DMS114 treated with DMSO at 0.1 percent for 48 hours (cell line): Measurements from ENCODE around the gene DCUN1D3.
"Not testable (repeated sequence)": the region's sequence is repeated elsewhere in the genome, so short reads cannot be mapped to it uniquely, and the experiment has no call there.

Source experiments
- DNase-seq: peaks from one replicate; lab custom pipeline; 2025; ENCODE audit not compliant: unreplicated experiment; lab: John Stamatoyannopoulos, UW

DCUN1D3 gene

DNA sequence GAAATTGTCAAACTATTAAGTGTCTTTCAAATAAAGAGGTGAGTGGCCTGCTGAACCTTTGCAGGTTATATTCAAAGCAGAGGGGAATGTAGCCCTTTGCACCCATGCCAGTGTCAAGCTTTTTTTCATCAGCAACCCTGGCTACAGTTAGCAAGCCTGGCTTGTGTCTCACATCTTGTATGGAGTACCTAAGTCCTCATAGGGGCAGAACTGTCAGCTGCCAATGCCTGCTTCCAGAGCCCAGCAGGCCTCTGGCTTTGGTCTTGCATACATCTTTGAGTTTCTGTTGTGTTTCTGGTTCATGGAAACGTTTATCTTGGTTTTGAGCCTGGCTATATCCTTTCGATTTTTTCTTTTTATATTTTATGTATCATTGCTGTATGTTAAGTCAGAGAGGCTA, 67.1 kb downstream of the DCUN1D3 start:
- DNase-seq, result no peak

DNA sequence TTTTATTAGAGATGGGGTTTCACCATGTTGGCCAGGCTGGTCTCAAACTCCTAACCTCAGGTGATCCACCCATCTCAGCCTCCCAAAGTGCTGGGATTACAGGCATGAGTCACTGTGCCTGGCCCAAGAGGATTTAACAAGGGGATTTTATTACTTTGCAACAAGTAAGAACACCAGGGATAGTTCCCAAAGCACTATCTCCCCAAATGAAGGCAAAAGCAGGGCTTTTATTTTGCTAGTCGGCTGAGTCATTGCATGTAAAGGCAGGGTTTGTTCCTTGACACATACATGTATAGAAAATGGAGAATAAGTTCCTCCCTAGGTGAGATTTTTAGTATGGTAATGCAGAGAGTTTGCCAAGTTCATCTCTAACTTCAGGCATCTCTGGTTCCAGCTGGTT, 69.8 kb downstream of the DCUN1D3 start:
- DNase-seq, result no peak

DNA sequence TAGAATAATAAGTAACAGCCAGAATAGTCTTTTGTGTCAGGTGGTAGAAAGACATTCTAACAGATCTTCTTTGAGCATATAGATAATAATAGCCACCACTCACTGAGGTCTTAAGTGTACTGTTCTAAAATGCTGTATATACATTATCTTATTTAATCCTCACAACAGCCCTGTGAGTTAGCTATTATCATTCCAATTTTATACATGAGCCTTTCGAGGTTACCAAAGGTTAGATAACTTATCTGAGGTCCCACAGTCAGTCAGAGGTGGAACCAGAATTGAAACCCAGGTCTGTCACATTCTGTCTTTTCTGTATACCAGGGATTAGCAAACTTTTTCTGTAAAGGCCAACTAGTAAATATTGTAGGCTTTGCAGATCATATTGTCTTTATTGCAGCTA, 70.6 kb downstream of the DCUN1D3 start:
- no peak for DNase-seq

DNA sequence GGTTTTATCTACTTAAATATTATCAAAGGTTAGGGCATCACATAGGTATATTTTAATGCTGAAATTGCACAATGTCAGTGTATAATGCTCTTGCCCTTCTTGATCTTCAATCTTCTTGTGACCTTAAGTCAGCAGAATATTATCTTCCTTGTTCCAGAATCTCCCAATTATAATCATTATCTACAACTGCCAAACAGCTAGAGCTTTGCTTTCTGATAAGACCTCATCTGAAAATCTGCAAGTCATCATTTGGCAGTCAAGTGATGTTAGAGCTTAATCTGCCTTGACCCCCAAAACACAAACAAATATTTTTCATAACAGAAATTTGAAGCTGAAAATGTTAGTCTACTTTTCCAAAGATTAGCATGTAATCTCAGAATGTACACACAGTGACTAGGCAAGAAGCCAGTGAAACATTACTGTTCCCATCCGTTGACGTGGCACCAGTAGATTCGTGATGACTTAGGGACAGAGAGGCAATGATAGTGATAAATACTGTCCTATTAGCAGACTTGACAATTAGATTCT, 74.1 kb downstream of the DCUN1D3 start:
- DNase-seq, result no peak

DNA sequence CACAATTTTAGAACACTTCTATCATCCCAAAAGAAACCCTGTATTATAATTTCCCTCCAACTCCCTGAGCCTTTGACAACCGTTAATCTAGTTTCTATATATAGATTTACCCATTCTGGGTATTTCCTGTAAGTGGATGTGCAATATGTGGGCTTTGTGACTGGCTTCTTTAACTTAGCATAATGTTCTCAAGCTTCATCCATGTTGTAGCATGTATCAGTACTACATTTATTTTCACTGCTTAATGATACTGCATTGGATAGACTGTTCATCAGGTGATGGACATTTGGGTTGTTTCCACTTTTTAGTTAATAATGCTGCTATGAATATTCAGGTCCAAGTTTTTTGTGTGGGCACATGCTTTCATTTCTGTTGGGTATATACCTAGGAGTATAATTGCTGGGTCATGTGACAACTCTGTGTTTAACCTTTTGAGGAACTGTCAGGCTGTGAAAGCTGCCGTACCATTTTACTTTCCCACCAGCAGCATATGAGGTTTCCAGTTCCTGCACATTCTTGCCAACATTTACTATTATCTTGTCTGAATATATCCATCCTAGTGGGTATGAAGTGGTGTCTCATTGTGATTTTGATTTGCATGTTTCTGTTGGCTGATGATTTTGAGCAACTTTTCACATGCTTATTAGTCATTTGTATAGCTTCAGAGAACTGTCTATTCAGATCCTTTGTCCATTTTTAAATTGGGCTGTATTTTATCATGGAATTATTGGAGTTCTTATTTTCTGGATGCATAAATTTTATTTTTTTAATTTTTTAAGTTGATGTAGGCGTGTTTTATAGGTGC, 77.4 kb downstream of the DCUN1D3 start:
- no peak for DNase-seq

DNA sequence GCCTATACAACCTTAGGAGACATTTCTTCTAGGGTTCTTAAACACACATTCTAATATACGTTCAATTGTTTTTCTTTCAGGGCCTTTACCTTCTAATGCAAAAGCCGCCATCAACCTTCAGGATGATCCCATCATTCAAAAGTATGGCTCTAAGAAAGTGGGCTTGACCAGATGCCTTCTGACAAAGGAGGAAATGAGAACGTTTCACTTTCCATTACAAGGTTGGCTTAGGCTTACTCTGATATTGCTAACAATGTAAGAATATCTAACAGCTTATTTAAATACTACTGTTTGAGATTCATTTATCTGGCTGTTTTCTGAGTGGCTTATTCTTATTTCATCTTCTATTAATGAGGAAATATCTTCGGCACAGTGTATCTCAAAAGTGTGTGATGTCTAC, 78.5 kb downstream of the DCUN1D3 start:
- DNase-seq, result no peak

DNA sequence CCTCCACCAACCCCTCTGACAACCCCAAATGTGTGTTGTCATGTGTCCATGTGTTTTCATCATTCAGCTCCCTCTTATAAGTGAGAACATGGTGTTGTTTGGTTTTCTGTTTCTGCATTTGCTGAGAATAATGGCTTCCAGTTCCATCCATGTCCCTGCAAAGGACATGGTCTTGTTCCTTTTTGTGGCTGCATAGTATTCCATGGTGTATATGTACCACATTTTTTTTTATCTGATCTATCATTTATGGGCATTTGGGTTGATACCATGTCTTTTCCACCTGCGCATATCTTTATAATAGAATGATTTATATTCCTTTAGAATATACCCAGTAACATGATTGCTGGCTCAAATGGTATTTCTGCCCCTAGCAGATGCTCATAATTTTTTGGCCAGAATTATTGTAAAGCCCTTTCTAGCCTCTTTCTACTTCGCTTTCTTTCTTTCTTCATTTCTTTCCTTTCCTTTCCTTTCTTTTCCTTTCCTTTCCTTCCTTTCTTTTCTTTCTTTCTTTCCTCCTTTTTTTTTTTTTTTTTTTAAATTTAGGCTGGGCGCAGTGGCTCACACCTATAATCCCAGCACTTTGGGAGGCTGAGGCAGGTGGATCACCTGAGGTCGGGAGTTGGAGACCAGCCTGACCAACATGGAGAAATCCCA, 81.1 kb downstream of the DCUN1D3 start:
- no peak for DNase-seq

DNA sequence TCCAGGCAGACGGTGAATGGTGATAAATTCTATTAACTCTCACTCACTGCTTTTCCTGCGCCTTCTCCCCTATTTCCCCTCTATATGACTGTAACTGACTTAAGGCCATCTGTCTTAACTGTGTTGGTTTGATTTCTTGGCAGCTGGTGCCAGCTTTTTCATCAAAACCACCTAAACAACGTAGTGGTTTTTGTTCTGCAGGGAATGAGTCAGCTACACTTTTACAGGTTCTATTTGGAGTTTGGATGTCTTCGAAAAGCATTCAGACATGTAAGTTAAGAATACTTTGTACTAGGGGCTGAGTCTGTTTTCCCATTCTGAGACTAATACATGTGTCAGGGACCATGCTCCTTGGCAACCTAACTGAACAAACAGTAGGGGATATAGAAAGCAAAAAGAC, 85.4 kb downstream of the DCUN1D3 start:
- no peak for DNase-seq

DNA sequence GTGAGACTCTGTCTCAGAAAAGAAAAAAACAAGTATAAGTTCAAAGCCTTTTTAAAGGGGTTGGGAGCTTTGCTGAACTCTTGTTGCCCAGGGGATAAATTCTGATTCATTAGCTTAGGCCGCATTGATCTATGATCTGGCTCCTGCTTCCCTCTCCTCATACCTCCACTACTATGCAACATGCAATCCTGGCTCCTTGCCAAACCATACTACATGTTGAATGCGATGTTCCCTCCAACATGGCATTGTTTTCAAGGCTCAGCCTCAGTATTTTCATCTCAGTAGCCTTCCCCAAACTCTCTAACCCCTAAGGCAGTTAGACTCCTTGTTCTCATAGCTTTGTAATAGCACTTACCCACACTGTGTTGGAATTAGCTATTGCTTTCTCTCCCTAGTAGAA, 87.6 kb downstream of the DCUN1D3 start:
- DNase-seq, result no peak

DNA sequence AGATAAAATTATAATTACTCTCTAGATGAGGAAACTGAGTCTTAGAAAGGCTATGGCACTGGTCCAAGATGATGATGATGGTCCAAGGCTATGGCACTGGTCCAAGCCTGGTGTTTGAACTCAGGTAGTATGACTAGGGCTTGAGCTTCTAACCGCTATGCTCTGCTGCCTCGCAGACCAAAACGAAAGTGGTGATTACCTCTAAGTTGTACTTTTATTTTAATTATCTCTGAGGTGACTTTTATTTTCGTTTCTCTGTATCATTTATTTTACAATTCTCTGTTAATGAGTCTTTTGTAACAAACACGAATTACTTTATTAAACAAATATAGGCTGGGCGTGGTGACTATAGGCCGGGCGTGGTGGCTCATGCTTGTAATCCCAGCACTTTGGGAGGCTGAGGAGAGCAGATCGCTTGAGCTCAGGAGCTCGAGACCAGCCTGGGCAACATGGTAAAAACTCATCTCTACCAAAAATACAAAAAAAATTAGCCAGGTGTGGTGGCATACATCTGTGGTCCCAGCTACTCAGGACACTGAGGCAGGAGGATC, 88.2 kb downstream of the DCUN1D3 start:
- DNase-seq, result no peak

DNA sequence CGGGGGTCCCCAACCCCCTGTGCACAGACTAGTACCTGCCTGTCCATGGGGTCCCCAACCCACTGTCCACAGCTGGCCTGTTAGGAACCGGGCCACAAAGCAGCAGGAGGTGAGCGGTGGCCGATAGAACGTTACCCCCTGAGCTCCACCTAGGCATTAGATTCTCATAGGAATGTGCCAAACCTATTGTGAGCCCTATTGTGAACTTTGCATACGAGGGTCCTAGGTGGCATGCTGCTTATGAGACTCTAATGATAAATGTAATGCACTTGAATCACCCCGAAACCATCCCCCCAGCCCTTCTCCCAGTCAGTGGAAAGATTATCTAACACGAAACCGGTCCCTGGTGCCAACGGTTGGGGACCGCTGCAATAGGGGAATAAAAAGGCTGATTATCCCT, 92.3 kb downstream of the DCUN1D3 start:
- DNase-seq, result no peak

DNA sequence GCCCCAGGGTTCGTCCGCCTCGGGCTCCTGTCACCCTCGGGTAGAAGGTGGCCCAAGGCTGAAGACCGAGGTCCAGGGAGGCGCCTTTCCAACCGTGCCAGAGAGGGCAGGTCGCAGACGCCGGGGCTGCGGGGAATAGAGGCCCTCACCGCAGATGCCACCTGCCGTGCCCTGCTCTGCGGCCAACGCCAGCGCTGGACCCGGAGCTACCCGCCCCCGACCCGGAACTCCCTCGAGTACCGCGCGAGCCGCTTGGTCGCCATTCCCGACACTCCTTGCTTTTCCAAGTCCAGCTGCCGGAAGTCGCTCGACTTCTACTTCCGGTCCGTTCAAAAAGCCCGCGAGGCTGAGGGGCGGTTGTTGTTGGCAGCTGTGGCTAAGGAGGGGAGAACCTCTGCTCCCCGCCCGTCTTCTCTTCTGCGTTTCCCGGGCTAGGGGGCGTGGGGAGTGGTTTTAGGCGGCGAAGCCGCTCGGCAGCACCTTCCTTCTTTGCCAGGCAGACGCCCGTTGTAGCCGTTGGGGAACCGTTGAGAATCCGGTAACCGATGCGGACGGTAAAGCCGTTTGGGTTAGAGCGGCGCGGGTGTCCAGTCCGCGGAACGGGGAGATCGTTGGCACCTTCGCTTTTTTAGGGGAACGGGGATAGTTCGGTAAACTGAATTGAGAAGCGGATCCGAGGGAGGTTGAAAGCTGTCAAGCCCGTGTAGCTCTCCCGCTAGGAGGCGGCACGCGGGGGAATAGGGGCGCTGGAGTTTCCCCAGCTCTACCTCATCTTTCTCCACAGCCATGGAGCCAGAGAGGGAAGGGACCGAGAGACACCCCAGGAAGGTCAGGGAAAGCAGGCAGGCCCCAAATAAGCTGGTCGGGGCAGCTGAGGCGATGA, 93.7 kb downstream of the DCUN1D3 start, which contains the start of the genes ERI2 and REXO5:
TSS of gene ERI2 (minus strand) at position 305 of the 883 bp plus-strand sequence. CDS start at position 263, 42 bp downstream.
TSS of gene REXO5 (plus strand) at position 360 of the 883 bp plus-strand sequence. CDS start at position 787, 427 bp downstream.
- peak; percentile 84 for DNase-seq

DNA sequence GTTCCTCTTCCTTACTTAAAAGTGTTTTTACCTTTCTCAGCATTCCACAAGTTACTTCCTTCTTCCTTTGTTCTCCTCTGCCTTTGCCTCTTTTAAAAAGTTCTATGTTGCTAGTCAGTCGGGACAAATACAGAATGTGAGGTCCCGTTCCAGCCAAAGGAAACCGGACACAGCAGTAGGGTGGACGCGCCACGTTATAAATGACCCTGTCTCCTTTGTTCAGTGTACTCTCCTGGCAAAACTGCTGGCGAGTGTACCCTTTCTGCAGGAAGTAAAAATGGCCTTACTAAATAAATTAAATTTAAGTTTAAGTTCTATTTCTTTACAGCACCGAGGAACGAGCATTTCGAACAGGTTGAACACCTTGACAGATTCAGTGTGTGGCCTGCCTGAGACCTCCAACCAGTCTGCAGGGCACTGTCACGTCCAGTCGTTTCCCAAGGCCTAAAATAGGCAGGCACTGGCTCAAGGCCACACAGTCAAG, 94.4 kb downstream of the DCUN1D3 start:
- DNase-seq, result not testable (repeated sequence)
